H9 (cell line): ENCODE measurements around the gene TMEM127. TPM values are rescaled to one million over a fixed set of nuclear protein-coding genes. Genes with fewer than 3 reads are reported as not detected.

Source experiments
- DNase-seq: peaks from one replicate; pipeline ENCODE4 v3.0.0-alpha.2; 2017
- H2AFZ ChIP-seq: one replicate; pipeline ENCODE4 v1.6.1; 2013; ENCODE audit warnings: mild to moderate bottlenecking, low read length, control low read depth, moderate library complexity
- H2AK5ac ChIP-seq: 2 replicates; pipeline ENCODE4 v1.6.1; 2013; ENCODE audit warnings: low read length, control low read depth, mixed read lengths; ENCODE audit not compliant: insufficient read length
- H2BK120ac ChIP-seq: one replicate; pipeline ENCODE4 v1.6.1; 2013; ENCODE audit warnings: low read depth, mild to moderate bottlenecking, low read length, control low read depth, inconsistent platforms; ENCODE audit not compliant: poor library complexity, severe bottlenecking
- H2BK12ac ChIP-seq: 2 replicates; pipeline ENCODE4 v1.6.1; 2013; ENCODE audit warnings: low read length, control low read depth, mixed read lengths, low read depth; ENCODE audit not compliant: insufficient read length
- H2BK15ac ChIP-seq: 2 replicates; pipeline ENCODE4 v1.6.1; 2013; ENCODE audit warnings: low read depth, low read length, control low read depth
- H2BK20ac ChIP-seq: one replicate; pipeline ENCODE4 v1.6.1; 2013; ENCODE audit warnings: low read depth, mild to moderate bottlenecking, low read length, control low read depth, inconsistent platforms; ENCODE audit not compliant: poor library complexity, severe bottlenecking
- H2BK5ac ChIP-seq: 2 replicates; pipeline ENCODE4 v1.6.1; 2013; ENCODE audit warnings: low read length, control low read depth, mixed read lengths; ENCODE audit not compliant: insufficient read length
- H3K14ac ChIP-seq: 2 replicates; pipeline ENCODE4 v1.6.1; 2013; ENCODE audit warnings: low read length, control low read depth; ENCODE audit not compliant: insufficient read depth
- H3K18ac ChIP-seq: 2 replicates; pipeline ENCODE4 v1.6.1; 2013; ENCODE audit warnings: low read depth, mild to moderate bottlenecking, mixed read lengths, low read length, control low read depth; ENCODE audit not compliant: insufficient read length
- H3K23ac ChIP-seq: 2 replicates; pipeline ENCODE4 v1.6.1; 2013; ENCODE audit warnings: low read length, control low read depth, mixed read lengths, low read depth; ENCODE audit not compliant: insufficient read length
- H3K23me2 ChIP-seq: 2 replicates; pipeline ENCODE4 v1.6.1; 2013; ENCODE audit warnings: low read depth, mild to moderate bottlenecking, mixed read lengths, low read length, control low read depth; ENCODE audit not compliant: insufficient read length, poor library complexity, severe bottlenecking
- H3K27ac ChIP-seq: 2 replicates; pipeline ENCODE4 v1.5.1; 2013; ENCODE audit warnings: low read length, control low read depth, mixed read lengths, low read depth; ENCODE audit not compliant: insufficient read length
- H3K27me3 ChIP-seq: 2 replicates; pipeline ENCODE4 v1.6.1; 2013; ENCODE audit warnings: low read length, control low read depth, inconsistent platforms; ENCODE audit not compliant: insufficient read depth
- H3K4ac ChIP-seq: 2 replicates; pipeline ENCODE4 v1.6.1; 2013; ENCODE audit warnings: low read depth, mild to moderate bottlenecking, control low read depth, inconsistent platforms, low read length, moderate library complexity
- H3K4me1 ChIP-seq: 2 replicates; pipeline ENCODE4 v1.6.1; 2013; ENCODE audit warnings: low read length, control low read depth, inconsistent platforms; ENCODE audit not compliant: insufficient read depth
- H3K4me2 ChIP-seq: 2 replicates; pipeline ENCODE4 v1.6.1; 2013; ENCODE audit warnings: low read length, control low read depth, mixed read lengths; ENCODE audit not compliant: insufficient read length, insufficient read depth
- H3K56ac ChIP-seq: 2 replicates; pipeline ENCODE4 v1.6.1; 2013; ENCODE audit warnings: low read depth, mild to moderate bottlenecking, mixed read lengths, low read length, control low read depth; ENCODE audit not compliant: insufficient read length
- H3K79me1 ChIP-seq: 2 replicates; pipeline ENCODE4 v1.6.1; 2013; ENCODE audit warnings: low read depth, mild to moderate bottlenecking, moderate library complexity, low read length, control low read depth, inconsistent platforms; ENCODE audit not compliant: insufficient read depth, poor library complexity, severe bottlenecking
- H3K79me2 ChIP-seq: 2 replicates; pipeline ENCODE4 v1.6.1; 2013; ENCODE audit warnings: low read length, control low read depth, inconsistent platforms; ENCODE audit not compliant: insufficient read depth
- H3K9ac ChIP-seq: 2 replicates; pipeline ENCODE4 v1.6.1; 2013; ENCODE audit warnings: low read length, control low read depth, mixed read lengths; ENCODE audit not compliant: insufficient read length; ENCODE audit errors: extremely low read depth
- H3K9me3 ChIP-seq: one replicate; pipeline ENCODE4 v1.6.1; 2013; ENCODE audit warnings: low read depth, low read length, inconsistent platforms; ENCODE audit not compliant: control insufficient read depth
- H3T11ph ChIP-seq: one replicate; pipeline ENCODE4 v1.6.1; 2013; ENCODE audit warnings: mild to moderate bottlenecking, low read length, control low read depth, inconsistent platforms
- H4K20me1 ChIP-seq: one replicate; pipeline ENCODE4 v1.6.1; 2013; ENCODE audit not compliant: control insufficient read depth, insufficient read length, insufficient read depth
- H4K5ac ChIP-seq: 2 replicates; pipeline ENCODE4 v1.6.1; 2013; ENCODE audit warnings: low read depth, mild to moderate bottlenecking, mixed read lengths, low read length, control low read depth; ENCODE audit not compliant: insufficient read length
- H4K8ac ChIP-seq: replicated peaks from 2 replicates; pipeline ENCODE4 v1.6.1; 2013; ENCODE audit warnings: low read length, control low read depth, mixed read lengths, low read depth; ENCODE audit not compliant: insufficient read length
- H4K91ac ChIP-seq: 2 replicates; pipeline ENCODE4 v1.6.1; 2013; ENCODE audit warnings: low read depth, mild to moderate bottlenecking, moderate library complexity, mixed read lengths, low read length, control low read depth; ENCODE audit not compliant: insufficient read length
- H3K27ac Mint-ChIP-seq, 3 experiments: 2 replicates in 2 of 3; 3 replicates in 1 of 3; pipeline ENCODE4 v1.8.0; 2020 to 2021; ENCODE audit warnings: mixed read lengths in 3 of 3, mild to moderate bottlenecking in 1 of 3, moderate library complexity in 1 of 3
- H3K27me3 Mint-ChIP-seq: 2 replicates; pipeline ENCODE4 v1.8.0; 2021; ENCODE audit warnings: low read depth, mild to moderate bottlenecking, moderate library complexity, mixed read lengths
- H3K36me3 Mint-ChIP-seq, 3 experiments: 2 replicates in 2 of 3; 3 replicates in 1 of 3; pipeline ENCODE4 v1.8.0; 2020 to 2021; ENCODE audit warnings: low read depth in 3 of 3, mixed read lengths in 3 of 3; ENCODE audit not compliant: insufficient read depth in 1 of 3
- H3K4me1 Mint-ChIP-seq, 2 experiments: 2 replicates each; pipeline ENCODE4 v1.8.0; 2020; ENCODE audit warnings: mixed read lengths in 2 of 2
- H3K4me3 Mint-ChIP-seq, 2 experiments: 2 replicates in 1 of 2; 3 replicates in 1 of 2; pipeline ENCODE4 v1.8.0; 2020 to 2021; ENCODE audit warnings: mild to moderate bottlenecking in 2 of 2, mixed read lengths in 2 of 2, moderate library complexity in 1 of 2
- H3K9me3 Mint-ChIP-seq, 2 experiments: 2 replicates in 1 of 2; 3 replicates in 1 of 2; pipeline ENCODE4 v1.8.0; 2020; ENCODE audit warnings: mild to moderate bottlenecking in 2 of 2, mixed read lengths in 2 of 2, moderate library complexity in 1 of 2
- WGBS: extraction: QIAGEN DNeasy Blood & Tissue Kit; methylation state at CpG from one replicate; pipeline ENCODE4 v1.1.7; 2013; ENCODE audit warnings: missing lambda C conversion rate, low lambda C conversion rate, mixed read lengths; ENCODE audit not compliant: insufficient read length; ENCODE audit errors: extremely low coverage; 5-methylcytosine and 5-hydroxymethylcytosine counted together
- total RNA-seq: library from RNA; stranded (reverse); gene quantifications from 2 replicates; pipeline ENCODE4 v1.2.1, GENCODE V29; 2021
- TF ChIP-seq, protein P1 (sequence below): fragments of 200-600 bp; sonication (generic); conservative IDR thresholded peaks from 3 replicates; pipeline ENCODE4 v1.8.0; 2021; ENCODE audit warnings: antibody characterized with exemption, mild to moderate bottlenecking

The TMEM127 gene
- total RNA-seq, 1 experiment from 2014 or later: 30.1 TPM

DNA sequence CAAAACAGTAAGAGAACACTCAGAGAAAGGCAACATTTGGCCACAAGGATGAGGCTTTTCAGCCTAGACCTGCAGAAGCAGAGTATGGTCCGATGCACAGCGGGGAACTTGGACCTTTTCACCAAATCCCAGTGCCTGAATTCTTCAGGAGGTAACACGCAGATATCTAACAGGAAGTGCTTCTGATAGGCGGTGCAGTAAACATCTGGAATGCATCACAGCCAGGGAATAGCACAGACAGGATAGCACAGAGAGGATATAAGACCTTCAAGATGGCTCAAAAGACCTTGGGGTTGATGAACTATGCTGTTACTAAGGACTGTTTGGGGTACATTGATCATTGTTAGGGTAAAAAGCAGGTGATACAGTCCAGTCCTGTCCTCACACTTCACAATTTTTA, 1.7 kb downstream of the TMEM127 start:
- Histone ChIP-seq H3K4me2 (peak overlapping the region; percentile 74), H2AK5ac (no peak overlapping the region), H3T11ph (no peak overlapping the region), H3K56ac (no peak overlapping the region), H3K18ac (no peak overlapping the region), H3K9me3 (no peaks in the 10 kb centered on the region), H2BK120ac (no peak overlapping the region), H3K27me3 (no peaks in the 10 kb centered on the region), H3K4ac (no peak overlapping the region), H3K14ac (no peak overlapping the region), H3K27ac (no peak overlapping the region), H2BK5ac (no peak overlapping the region), H3K9ac (no peak overlapping the region), H3K23me2 (peaks cover 5% of the 10 kb centered on the region), H2AFZ (no peak overlapping the region), H4K8ac (no peak overlapping the region), H3K79me2 (no peaks in the 10 kb centered on the region; the same call in 1 of the 2 replicates), H3K4me1 (no peaks in the 10 kb centered on the region), H4K5ac (no peak overlapping the region), H4K20me1 (no peaks in the 10 kb centered on the region), H2BK12ac (no peak overlapping the region), H2BK20ac (no peak overlapping the region), H2BK15ac (no peak overlapping the region), H4K91ac (no peak overlapping the region), H3K79me1 (peaks cover 5% of the 10 kb centered on the region), H3K23ac (no peak overlapping the region)
- TF ChIP-seq, protein P1, sequence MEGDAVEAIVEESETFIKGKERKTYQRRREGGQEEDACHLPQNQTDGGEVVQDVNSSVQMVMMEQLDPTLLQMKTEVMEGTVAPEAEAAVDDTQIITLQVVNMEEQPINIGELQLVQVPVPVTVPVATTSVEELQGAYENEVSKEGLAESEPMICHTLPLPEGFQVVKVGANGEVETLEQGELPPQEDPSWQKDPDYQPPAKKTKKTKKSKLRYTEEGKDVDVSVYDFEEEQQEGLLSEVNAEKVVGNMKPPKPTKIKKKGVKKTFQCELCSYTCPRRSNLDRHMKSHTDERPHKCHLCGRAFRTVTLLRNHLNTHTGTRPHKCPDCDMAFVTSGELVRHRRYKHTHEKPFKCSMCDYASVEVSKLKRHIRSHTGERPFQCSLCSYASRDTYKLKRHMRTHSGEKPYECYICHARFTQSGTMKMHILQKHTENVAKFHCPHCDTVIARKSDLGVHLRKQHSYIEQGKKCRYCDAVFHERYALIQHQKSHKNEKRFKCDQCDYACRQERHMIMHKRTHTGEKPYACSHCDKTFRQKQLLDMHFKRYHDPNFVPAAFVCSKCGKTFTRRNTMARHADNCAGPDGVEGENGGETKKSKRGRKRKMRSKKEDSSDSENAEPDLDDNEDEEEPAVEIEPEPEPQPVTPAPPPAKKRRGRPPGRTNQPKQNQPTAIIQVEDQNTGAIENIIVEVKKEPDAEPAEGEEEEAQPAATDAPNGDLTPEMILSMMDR: no peak
- Mint-ChIP-seq H3K9me3 (no peaks in the 10 kb centered on the region), H3K4me3 (peak overlapping the region; percentile 11 to 83), H3K36me3 (peaks cover 15 to 34% (median 23%) of the 10 kb centered on the region in 3 experiments; a peak in 6 of 7 replicates), H3K27ac (no peak overlapping the region; a peak in 1 of 7 replicates), H3K27me3 (no peaks in the 10 kb centered on the region), H3K4me1 (peaks cover 26 to 29% of the 10 kb centered on the region in 2 experiments)
- no peak for DNase-seq
- WGBS: no CpG with 5 or more reads among the region's 4 CpGs
